Smooth muscle cell (in vitro differentiated cells): ENCODE data around the gene HSPB2. TPM values are rescaled to one million over a fixed set of nuclear protein-coding genes. Genes with fewer than 3 reads are reported as not detected.

Source experiments
- DNase-seq: peaks from one replicate; lab custom pipeline; 2025; ENCODE audit not compliant: unreplicated experiment; lab: John Stamatoyannopoulos, UW
- H2AFZ ChIP-seq: fragments of 200-600 bp; sonication (generic); 2 replicates; pipeline ENCODE4 v1.6.0; 2016; ENCODE audit warnings: antibody characterized with exemption, low read depth, mild to moderate bottlenecking
- H3F3A ChIP-seq: fragments of 200-600 bp; sonication (generic); 2 replicates; pipeline ENCODE4 v1.6.0; 2017; ENCODE audit warnings: antibody characterized with exemption, low read depth
- H3K27ac ChIP-seq: fragments of 200-600 bp; sonication (generic); 2 replicates; pipeline ENCODE4 v1.5.1; 2016; ENCODE audit warnings: low read depth, mild to moderate bottlenecking
- H3K27me3 ChIP-seq: fragments of 200-600 bp; sonication (generic); 2 replicates; pipeline ENCODE4 v1.6.1; 2016; ENCODE audit warnings: low read depth, mild to moderate bottlenecking
- H3K36me3 ChIP-seq: fragments of 200-600 bp; sonication (generic); 2 replicates; pipeline ENCODE4 v1.5.1; 2016; ENCODE audit warnings: low read depth
- H3K4me1 ChIP-seq: fragments of 200-600 bp; sonication (generic); 2 replicates; pipeline ENCODE4 v1.5.1; 2016; ENCODE audit warnings: low read depth
- H3K4me2 ChIP-seq: fragments of 200-600 bp; sonication (generic); 2 replicates; pipeline ENCODE4 v1.6.0; 2016; ENCODE audit warnings: mild to moderate bottlenecking
- H3K4me3 ChIP-seq: fragments of 200-600 bp; sonication (generic); 2 replicates; pipeline ENCODE4 v1.5.1; 2016; ENCODE audit warnings: mild to moderate bottlenecking
- H3K79me2 ChIP-seq: fragments of 200-600 bp; sonication (generic); 2 replicates; pipeline ENCODE4 v1.6.0; 2016; ENCODE audit warnings: low read depth, mild to moderate bottlenecking
- H3K9ac ChIP-seq: fragments of 200-600 bp; sonication (generic); 2 replicates; pipeline ENCODE4 v1.6.0; 2016; ENCODE audit warnings: low read depth
- H3K9me3 ChIP-seq: fragments of 200-600 bp; sonication (generic); replicated peaks from 2 replicates; pipeline ENCODE4 v1.5.1; 2016; ENCODE audit warnings: low read depth
- H4K20me1 ChIP-seq: fragments of 200-600 bp; sonication (generic); 2 replicates; pipeline ENCODE4 v1.6.0; 2016; ENCODE audit warnings: low read depth
- CTCF ChIP-seq: fragments of 200-600 bp; sonication (generic); IDR thresholded peaks from 2 replicates; pipeline ENCODE4 v1.5.1; 2017; ENCODE audit warnings: borderline replicate concordance, mild to moderate bottlenecking, antibody characterized with exemption; ENCODE audit not compliant: insufficient read depth, poor library complexity, severe bottlenecking
- WGBS: methylation state at CpG from one replicate; pipeline ENCODE4 v1.1.7; 2016; ENCODE audit warnings: low lambda C conversion rate; 5-methylcytosine and 5-hydroxymethylcytosine counted together
- polyA plus RNA-seq: library from polyadenylated mRNA; unstranded; fragments of >200 nt; fragmentation: Nextera tagmentation; extraction: Ambion mirVana; gene quantifications from 2 replicates; pipeline ENCODE4 v1.2.1, GENCODE V29; 2016
- total RNA-seq: library from RNA; depleted of rRNA; stranded (reverse); fragments of >200 nt; gene quantifications from 2 replicates; pipeline ENCODE4 v1.2.3, GENCODE V29; 2014

HSPB2 gene
- total RNA-seq, result not detected in 2 replicates
- polyA plus RNA-seq, result 0.18 and 0.87 TPM in 2 replicates

DNA sequence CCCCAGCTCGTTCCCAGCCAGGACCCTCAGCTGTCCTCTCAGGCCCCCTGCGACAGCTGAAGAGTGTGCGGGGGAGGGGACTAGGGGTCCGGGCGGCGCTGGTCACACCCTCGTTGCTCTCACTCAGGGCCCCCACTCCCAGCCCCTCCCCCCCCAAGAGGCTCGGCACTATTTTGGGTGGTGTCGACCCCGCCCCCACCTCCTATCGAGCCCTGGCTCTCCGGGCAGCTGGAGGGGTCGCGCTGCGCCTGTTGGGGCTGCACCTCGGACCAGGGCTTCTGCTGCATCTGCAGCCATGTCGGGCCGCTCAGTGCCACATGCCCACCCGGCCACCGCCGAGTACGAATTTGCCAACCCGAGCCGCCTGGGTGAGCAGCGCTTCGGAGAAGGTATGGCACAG is at the start of gene HSPB2:
Gene HSPB2 (plus strand): TSS at position 200 of the 400 bp plus-strand sequence. CDS start 96 bp downstream, at position 296.
- no peaks in the 10 kb centered on the region for H3K9me3 ChIP-seq
- WGBS, result 88% methylated on average over 19 of the region's 26 CpGs
- DNase-seq, result no peak
- peak within 1 kb of the TSS; percentile 74 for H3K4me2 ChIP-seq
- no peaks in the 10 kb centered on the region for H3K36me3 ChIP-seq
- H3K79me2 ChIP-seq, result no peaks in the 10 kb centered on the region
- H2AFZ ChIP-seq, result peak within 1 kb of the TSS; percentile 89
- no peak for TF ChIP-seq CTCF
- H3K27ac ChIP-seq, result peak within 1 kb of the TSS; percentile 82
- no peaks in the 10 kb centered on the region for H4K20me1 ChIP-seq
- H3K27me3 ChIP-seq, result no peaks in the 10 kb centered on the region
- peak within 1 kb of the TSS; percentile 52 for H3K9ac ChIP-seq
- peak within 1 kb of the TSS; percentile 25 for H3K4me3 ChIP-seq
- H3K4me1 ChIP-seq, result peaks cover 9% of the 10 kb centered on the region
- H3F3A ChIP-seq, result no peaks in the 10 kb centered on the region

DNA sequence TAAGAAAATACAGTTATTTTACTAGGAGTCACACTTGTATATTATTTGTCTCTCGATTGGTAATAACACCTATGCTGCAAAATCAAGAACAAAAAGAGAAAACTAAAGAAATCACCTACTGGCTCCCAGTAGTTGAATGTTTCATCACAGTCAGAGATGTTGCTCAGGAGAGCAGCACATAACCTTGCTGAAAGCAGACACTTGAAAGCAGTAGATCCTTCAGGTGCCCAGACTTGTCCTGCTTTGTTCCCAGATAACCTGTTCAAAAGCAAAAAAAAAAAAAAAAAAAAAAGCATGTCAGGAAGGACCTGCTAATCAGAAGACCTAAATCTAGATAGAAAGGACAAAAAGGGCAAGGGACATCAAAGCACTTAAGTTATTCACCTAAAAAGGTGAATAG is 42.4 kb upstream of the HSPB2 start:
- Histone ChIP-seq H3K4me3 (peak overlapping the region; percentile 99), H3K36me3 (peaks cover 7% of the 10 kb centered on the region), H3F3A (no peaks in the 10 kb centered on the region), H4K20me1 (no peaks in the 10 kb centered on the region), H3K27ac (no peak overlapping the region), H3K27me3 (no peaks in the 10 kb centered on the region), H3K4me1 (peaks cover 10% of the 10 kb centered on the region), H2AFZ (no peak overlapping the region), H3K9ac (no peak overlapping the region), H3K9me3 (no peaks in the 10 kb centered on the region), H3K4me2 (peak overlapping the region; percentile 90), H3K79me2 (peaks cover 10% of the 10 kb centered on the region)
- DNase-seq, result no peak
- TF ChIP-seq CTCF, result no peak
- 92% methylated on average over 1 of the region's 1 CpG for WGBS

DNA sequence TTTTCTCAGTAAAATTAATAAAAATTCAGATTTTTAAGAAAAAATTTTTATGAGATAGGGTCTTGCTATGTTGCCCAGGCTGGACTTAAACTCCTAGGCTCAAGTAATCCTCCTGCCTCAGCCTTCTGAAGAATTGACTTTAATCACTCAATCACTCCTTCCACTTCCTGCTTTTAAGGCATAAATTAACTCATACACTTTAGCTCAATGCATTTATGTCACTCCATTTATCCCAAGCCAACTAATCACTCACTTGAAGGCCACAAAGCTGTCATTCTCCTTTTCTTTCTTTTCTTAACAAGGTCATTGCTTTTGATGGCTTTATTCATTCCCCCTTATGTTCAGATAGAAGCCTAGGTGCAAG is 42.0 kb upstream of the HSPB2 start:
- H3F3A ChIP-seq, result no peaks in the 10 kb centered on the region
- peak overlapping the region; percentile 90 for H3K4me2 ChIP-seq
- H3K4me3 ChIP-seq, result peak overlapping the region; percentile 99
- peaks cover 6% of the 10 kb centered on the region for H3K36me3 ChIP-seq
- TF ChIP-seq CTCF, result no peak
- H3K27ac ChIP-seq, result no peak overlapping the region
- no peaks in the 10 kb centered on the region for H4K20me1 ChIP-seq
- peaks cover 10% of the 10 kb centered on the region for H3K4me1 ChIP-seq
- no peaks in the 10 kb centered on the region for H3K9me3 ChIP-seq
- peak overlapping the region; percentile 99 for H2AFZ ChIP-seq
- peak overlapping the region; percentile 81 for H3K9ac ChIP-seq
- DNase-seq, result no peak
- peaks cover 10% of the 10 kb centered on the region for H3K79me2 ChIP-seq
- no peaks in the 10 kb centered on the region for H3K27me3 ChIP-seq
